Activated naive CD8-positive, alpha-beta T cell treated with anti-CD3 and anti-CD28 coated beads for 36 hours (primary cell): ENCODE data around the gene ZBP1. TPM values are rescaled to one million over a fixed set of nuclear protein-coding genes. Genes with fewer than 3 reads are reported as not detected.

Experiments
- DNase-seq: peaks from one replicate; pipeline ENCODE4 v3.0.0; 2021
- H3K27ac Mint-ChIP-seq: one replicate; pipeline ENCODE4 v1.8.0; 2022; ENCODE audit warnings: mild to moderate bottlenecking, moderate library complexity, mixed read lengths
- H3K27me3 Mint-ChIP-seq: one replicate; pipeline ENCODE4 v1.8.0; 2022; ENCODE audit warnings: mild to moderate bottlenecking, mixed read lengths
- H3K36me3 Mint-ChIP-seq: one replicate; pipeline ENCODE4 v1.8.0; 2021; ENCODE audit warnings: mild to moderate bottlenecking, mixed read lengths
- H3K4me1 Mint-ChIP-seq: one replicate; pipeline ENCODE4 v1.8.0; 2021; ENCODE audit warnings: mixed read lengths
- H3K4me3 Mint-ChIP-seq: one replicate; pipeline ENCODE4 v1.8.0; 2022; ENCODE audit warnings: mild to moderate bottlenecking, moderate library complexity, mixed read lengths
- H3K9me3 Mint-ChIP-seq: one replicate; pipeline ENCODE4 v1.8.0; 2022; ENCODE audit warnings: mixed read lengths
- total RNA-seq, 2 experiments: library from RNA; stranded (reverse); gene quantifications; one replicate each; pipeline ENCODE4 v1.2.3, GENCODE V29; 2021

The ZBP1 gene
- total RNA-seq, 2 experiments from 2014 or later: 0.68 to 1.2 TPM

DNA sequence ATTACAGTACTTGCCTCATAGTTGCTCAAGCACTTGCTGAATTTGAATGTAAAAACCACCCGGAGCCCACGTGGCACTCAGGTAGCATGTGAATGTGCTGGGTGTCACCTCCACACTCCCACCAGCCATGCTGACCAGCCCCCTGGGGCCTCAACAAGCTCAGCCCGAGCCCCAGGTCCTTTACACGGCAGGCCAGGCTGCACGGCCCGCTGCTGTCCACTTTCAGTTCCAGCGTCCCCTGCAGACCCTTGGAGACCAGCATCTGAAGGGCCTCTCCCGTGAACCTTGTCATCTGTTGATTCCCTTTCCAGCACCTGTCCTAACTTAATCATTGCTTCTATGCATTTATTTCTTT, 33.3 kb upstream of the ZBP1 start:
- no peak overlapping the region for H3K27ac Mint-ChIP-seq
- H3K27me3 Mint-ChIP-seq: no peaks in the 10 kb centered on the region
- no peak overlapping the region for H3K4me3 Mint-ChIP-seq
- H3K4me1 Mint-ChIP-seq: peaks cover 15% of the 10 kb centered on the region
- H3K36me3 Mint-ChIP-seq: no peaks in the 10 kb centered on the region
- no peak for DNase-seq
- no peaks in the 10 kb centered on the region for H3K9me3 Mint-ChIP-seq

DNA sequence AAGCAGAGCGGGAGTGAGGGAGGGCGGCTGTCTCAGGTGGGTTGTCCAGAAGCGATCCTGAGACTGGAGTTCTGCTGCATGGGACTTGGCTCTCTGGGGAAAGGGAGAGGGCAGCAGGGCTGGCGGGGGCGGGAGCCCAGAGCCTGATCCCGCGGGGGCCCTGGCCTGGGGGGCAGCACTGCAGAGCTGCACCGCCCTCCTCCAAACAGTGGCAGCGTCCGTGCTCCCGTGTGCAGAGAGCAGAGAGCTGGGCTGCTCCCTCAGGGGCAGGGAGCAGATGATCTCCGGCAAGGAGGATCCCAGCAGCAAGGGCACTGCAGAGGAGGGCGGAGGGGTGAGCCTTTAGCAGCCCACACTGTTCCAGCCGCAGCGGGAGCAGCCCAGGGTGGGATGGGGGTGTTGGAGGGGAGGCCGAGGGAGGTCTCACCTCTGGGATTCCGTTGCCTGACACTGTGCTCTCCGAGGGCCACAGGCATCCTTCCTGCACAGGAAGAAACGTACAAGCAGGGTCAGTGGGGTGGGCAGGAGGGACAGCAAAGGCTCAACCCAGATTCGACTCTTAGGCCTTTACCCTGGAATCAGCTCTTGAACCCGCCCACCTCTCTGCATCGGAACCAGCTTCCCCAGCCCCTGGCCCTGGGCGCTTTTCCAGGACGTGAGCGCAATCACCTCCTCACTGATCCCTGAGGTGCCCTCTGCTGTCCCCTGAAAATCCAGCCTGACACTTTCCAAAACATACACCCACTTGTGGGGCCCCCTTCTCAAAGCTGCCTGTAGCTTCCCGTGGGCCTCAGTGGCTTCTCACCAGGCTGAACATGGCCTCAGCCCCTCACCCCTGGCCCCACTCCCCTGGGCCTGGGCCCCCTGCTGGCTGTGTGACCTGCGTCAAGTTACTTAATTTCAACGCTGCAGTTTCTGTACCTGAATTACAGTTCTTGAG, 32.6 kb upstream of the ZBP1 start:
- Mint-ChIP-seq H3K4me3 (no peak overlapping the region), H3K27ac (no peak overlapping the region), H3K4me1 (peaks cover 9% of the 10 kb centered on the region), H3K36me3 (no peaks in the 10 kb centered on the region), H3K27me3 (no peaks in the 10 kb centered on the region), H3K9me3 (no peaks in the 10 kb centered on the region)
- no peak for DNase-seq

DNA sequence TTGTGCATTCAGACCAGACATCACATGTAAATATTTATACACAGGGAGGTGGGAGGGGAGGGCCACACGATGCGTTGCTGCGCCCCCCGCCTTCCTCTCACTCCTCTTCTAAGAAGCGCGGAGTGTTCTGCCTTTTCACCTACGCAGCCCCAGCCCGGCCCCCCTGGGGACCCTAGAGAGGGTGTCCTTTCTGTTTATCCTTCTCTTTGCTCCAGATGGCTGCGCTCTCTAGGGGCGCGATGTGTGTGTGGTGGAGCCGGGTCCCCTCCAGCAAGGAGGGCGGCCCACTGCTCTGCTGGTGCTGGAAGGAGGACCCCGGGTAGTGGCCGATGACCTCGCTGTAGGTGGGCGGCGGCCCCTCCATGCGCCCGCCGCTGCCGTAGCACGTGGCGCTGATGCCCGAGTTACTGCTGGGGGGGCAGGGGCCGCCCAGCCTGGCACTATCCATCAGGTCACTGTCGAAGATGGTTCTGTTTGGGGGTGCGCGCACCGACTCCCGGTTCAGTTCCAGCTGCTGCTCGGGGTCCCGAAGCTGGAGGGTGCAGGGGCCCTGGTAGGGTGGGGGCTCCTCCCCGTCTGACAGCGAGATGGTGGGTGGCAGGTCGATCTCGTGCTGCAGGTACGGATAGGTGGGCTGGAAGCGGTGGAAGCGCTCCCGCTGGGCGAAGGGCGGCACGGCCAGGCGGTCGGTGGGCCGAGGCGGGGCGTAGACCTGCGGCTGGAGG, 31.8 kb upstream of the ZBP1 start:
- DNase-seq: no peak
- no peak overlapping the region for H3K27ac Mint-ChIP-seq
- no peaks in the 10 kb centered on the region for H3K9me3 Mint-ChIP-seq
- no peaks in the 10 kb centered on the region for H3K36me3 Mint-ChIP-seq
- H3K27me3 Mint-ChIP-seq: no peaks in the 10 kb centered on the region
- no peak overlapping the region for H3K4me3 Mint-ChIP-seq
- peaks cover 4% of the 10 kb centered on the region for H3K4me1 Mint-ChIP-seq

DNA sequence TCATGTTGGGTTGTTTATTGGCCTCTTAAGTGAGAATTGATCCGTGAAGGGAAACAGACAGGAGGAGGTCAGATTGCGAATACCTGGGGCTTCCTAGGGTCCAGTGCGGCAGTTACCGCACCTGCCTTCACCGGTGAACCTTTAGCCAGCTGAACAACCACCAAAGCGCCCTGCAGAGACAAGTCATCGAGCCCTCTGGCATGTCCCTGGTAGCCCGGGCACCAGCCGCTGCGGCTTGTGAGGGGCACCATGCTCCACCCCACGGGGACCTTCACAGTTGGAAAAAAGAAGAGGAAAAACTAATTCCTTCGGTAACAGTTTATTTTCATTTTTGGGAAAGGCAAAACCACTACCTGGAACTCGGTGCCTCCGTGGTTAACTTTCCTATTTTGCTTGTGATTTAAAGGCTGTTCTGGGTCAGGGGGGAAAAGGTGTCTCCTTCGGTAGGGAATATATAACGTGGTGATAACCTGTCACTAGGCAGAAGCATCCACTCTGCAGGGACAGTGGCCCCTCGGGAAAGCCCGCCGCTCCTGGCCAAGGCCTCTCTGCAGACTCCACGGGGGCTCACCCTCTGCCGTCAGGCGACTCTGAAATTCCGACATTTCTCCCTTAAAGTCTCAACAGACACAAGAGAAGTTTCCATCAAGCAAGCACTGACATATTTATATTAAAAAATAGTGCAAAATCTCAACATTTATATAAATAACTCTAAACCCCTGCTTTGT, 30.7 kb upstream of the ZBP1 start:
- H3K27me3 Mint-ChIP-seq: no peaks in the 10 kb centered on the region

DNA sequence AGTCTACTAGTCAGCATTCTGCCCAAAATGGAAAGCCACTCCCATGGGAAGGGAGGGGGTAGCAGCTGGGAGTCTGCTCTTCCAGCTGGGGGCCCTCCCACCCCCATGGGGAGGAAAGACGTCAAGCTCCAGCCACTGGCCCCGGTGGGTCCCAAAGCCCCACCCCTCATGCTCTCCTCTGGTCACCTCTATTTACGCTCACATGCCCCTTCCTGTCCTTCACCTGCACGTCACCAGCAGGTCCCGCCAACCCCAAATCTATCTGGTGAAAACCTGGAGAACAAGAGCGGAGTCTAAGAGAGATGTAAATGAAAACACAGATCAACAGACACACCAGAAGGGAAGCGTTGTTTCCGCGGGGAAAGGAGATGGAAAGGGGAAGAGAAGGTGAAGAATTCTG, 30.0 kb upstream of the ZBP1 start:
- H3K27me3 Mint-ChIP-seq: no peaks in the 10 kb centered on the region
- H3K4me3 Mint-ChIP-seq: no peak overlapping the region
- DNase-seq: no peak
- no peak overlapping the region for H3K27ac Mint-ChIP-seq
- H3K4me1 Mint-ChIP-seq: peaks cover 3% of the 10 kb centered on the region
- H3K9me3 Mint-ChIP-seq: peaks cover 3% of the 10 kb centered on the region
- no peaks in the 10 kb centered on the region for H3K36me3 Mint-ChIP-seq

More for the DNA sequence above, 30.7 kb upstream of the ZBP1 start:
- Mint-ChIP-seq H3K9me3 (no peaks in the 10 kb centered on the region), H3K4me1 (peaks cover 3% of the 10 kb centered on the region), H3K4me3 (no peak overlapping the region), H3K36me3 (no peaks in the 10 kb centered on the region), H3K27ac (no peak overlapping the region)
- no peak for DNase-seq

DNA sequence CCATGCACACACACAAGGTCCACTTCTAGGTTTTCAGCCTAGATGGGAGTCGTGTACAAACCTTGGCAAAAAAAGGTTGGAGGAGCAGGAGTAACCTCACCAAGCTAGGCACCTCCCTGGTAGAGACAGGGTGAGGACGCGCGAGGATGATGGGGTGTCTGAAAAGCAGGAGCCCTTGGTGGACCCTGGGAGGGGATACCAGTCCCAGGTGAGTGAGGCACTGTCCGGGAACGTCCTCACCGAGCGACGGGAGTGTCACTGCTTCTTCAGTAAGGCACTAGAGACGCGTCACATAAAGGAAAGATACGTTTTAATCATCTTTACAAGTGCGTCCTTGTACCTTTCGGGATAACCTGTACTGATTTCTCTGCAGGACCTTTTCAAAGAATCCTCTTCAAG, 29.4 kb upstream of the ZBP1 start:
- H3K27me3 Mint-ChIP-seq: no peaks in the 10 kb centered on the region
- H3K4me3 Mint-ChIP-seq: no peak overlapping the region
- peaks cover 8% of the 10 kb centered on the region for H3K9me3 Mint-ChIP-seq
- no peak overlapping the region for H3K27ac Mint-ChIP-seq
- H3K36me3 Mint-ChIP-seq: no peaks in the 10 kb centered on the region
- DNase-seq: no peak
- H3K4me1 Mint-ChIP-seq: peaks cover 3% of the 10 kb centered on the region

DNA sequence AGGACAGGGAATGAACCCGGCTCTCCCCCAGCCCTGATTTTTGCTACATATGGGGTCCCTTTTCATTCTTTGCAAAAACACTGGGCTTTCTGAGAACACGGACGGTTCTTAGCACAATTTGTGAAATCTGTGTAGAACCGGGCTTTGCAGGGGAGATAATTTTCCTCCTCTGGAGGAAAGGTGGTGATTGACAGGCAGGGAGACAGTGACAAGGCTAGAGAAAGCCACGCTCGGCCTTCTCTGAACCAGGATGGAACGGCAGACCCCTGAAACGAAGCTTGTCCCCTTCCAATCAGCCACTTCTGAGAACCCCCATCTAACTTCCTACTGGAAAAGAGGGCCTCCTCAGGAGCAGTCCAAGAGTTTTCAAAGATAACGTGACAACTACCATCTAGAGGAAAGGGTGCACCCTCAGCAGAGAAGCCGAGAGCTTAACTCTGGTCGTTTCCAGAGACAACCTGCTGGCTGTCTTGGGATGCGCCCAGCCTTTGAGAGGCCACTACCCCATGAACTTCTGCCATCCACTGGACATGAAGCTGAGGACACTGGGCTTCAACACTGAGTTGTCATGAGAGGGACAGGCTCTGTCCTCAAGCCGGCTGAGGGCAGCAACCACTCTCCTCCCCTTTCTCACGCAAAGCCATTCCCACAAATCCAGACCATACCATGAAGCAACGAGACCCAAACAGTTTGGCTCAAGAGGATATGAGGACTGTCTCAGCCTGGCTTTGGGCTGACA, 28.8 kb upstream of the ZBP1 start:
- no peaks in the 10 kb centered on the region for H3K4me1 Mint-ChIP-seq
- H3K36me3 Mint-ChIP-seq: no peaks in the 10 kb centered on the region
- DNase-seq: no peak
- H3K27ac Mint-ChIP-seq: no peak overlapping the region
- no peaks in the 10 kb centered on the region for H3K27me3 Mint-ChIP-seq
- H3K9me3 Mint-ChIP-seq: peaks cover 12% of the 10 kb centered on the region
- H3K4me3 Mint-ChIP-seq: no peak overlapping the region

DNA sequence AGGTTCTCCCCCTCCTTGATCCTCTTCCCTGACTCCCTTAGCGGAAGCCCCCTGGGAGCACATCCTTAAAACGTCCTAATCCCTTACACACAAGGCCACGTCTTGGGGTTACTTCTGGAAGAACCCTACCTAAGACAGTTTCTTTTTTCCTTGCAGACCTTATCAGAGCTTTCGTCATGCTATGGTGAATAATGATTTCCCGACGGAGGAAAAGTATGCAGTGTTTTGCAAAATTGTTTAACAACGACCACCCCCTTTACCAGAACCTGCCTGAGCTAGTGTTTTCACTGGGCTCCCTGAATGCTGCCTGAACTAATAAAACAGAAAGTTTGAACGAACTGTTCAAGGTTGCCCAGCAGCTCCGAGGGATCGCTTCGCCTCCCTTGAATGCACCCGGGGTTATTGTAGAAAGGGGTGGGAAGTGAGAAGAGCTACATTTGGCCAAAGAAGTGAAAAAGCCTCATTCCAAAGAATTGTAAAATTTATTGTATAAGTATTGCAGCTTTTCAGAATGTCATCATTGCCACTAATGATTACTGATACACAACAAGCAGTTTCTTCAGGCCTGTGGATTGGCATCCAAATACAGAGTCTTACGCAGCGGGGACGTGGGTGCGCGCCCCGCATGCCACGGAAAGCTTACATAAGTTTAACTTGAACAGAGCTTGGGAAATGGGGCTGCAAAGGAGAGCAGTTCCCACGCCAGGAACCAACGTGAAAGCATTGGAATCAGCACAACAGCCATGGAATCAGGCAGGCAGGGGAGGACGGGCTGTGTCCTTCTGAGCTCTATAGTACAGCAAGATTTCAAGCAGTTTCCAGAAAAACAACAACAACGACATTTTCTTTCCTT, 27.9 kb upstream of the ZBP1 start:
- no peaks in the 10 kb centered on the region for H3K27me3 Mint-ChIP-seq
- H3K27ac Mint-ChIP-seq: no peak overlapping the region
- no peak for DNase-seq
- H3K4me3 Mint-ChIP-seq: no peak overlapping the region
- peaks cover 14% of the 10 kb centered on the region for H3K9me3 Mint-ChIP-seq
- H3K36me3 Mint-ChIP-seq: no peaks in the 10 kb centered on the region
- no peaks in the 10 kb centered on the region for H3K4me1 Mint-ChIP-seq

DNA sequence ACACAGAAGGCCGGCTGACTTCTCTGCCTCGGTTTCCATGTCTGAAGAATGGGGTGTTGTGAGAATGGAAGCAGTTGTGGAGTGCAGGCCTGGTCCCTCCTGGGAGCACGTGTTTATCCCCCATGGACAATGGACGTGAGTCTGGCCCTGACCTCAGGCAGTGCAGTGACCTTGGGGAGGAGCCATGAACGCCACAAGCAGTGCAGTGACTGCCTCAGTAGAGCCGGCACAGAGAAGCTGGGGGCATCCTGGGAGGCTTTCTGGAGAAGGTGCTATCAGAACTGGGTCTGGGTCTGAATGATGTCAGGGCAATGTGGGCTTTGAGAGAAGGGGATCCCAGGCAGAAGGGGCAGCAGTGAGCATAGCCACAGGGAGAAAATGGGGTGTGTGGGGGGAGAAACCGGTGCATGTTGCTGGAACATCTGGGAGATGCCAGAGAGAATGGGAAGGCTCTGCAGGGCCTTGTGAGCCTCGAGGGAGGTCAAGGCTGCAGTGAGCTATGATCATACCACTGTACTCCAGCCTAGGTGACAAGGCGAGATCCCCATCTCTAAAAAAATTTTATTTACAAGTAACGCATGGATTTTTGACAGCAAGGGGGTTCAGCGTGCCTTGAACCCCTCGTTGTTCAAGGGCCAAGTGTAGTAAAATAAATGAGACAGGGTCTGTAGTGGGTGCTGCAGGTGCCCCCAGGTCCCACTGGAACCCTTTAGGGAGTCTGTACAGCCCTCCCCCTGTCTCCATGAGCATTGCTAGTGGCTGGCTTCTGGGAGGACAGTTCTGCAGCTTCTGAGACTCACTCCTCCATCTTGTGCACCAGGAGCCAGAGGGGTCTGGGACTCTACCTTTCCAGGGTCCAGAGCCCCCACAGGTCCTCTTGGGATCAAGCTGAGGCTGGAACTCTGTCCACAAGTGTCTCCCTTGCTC, 27.0 kb upstream of the ZBP1 start:
- no peak overlapping the region for H3K4me3 Mint-ChIP-seq
- H3K9me3 Mint-ChIP-seq: peaks cover 14% of the 10 kb centered on the region
- H3K36me3 Mint-ChIP-seq: no peaks in the 10 kb centered on the region
- no peaks in the 10 kb centered on the region for H3K27me3 Mint-ChIP-seq
- no peak for DNase-seq
- H3K4me1 Mint-ChIP-seq: no peaks in the 10 kb centered on the region
- no peak overlapping the region for H3K27ac Mint-ChIP-seq

DNA sequence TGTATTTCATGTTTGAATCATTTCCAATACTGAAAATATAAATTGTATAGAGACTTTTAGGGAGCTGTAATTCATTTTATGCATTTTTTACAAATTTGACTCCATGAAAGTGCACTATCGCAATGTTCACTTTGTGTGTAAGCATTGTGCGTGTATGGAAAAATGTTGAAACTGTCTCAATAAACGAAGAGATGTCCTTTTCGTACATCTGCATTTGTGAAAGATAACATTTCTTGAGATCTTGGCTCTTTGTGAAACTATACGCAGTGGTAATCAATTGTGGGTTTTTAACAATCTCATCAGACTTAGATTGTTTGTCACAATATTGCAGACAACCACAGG, 18.6 kb upstream of the ZBP1 start:
- H3K9me3 Mint-ChIP-seq: peaks cover 31% of the 10 kb centered on the region
- H3K4me1 Mint-ChIP-seq: peaks cover 9% of the 10 kb centered on the region
- no peak for DNase-seq
- no peaks in the 10 kb centered on the region for H3K27me3 Mint-ChIP-seq
- H3K36me3 Mint-ChIP-seq: peaks cover 7% of the 10 kb centered on the region
- no peak overlapping the region for H3K4me3 Mint-ChIP-seq
- no peak overlapping the region for H3K27ac Mint-ChIP-seq

DNA sequence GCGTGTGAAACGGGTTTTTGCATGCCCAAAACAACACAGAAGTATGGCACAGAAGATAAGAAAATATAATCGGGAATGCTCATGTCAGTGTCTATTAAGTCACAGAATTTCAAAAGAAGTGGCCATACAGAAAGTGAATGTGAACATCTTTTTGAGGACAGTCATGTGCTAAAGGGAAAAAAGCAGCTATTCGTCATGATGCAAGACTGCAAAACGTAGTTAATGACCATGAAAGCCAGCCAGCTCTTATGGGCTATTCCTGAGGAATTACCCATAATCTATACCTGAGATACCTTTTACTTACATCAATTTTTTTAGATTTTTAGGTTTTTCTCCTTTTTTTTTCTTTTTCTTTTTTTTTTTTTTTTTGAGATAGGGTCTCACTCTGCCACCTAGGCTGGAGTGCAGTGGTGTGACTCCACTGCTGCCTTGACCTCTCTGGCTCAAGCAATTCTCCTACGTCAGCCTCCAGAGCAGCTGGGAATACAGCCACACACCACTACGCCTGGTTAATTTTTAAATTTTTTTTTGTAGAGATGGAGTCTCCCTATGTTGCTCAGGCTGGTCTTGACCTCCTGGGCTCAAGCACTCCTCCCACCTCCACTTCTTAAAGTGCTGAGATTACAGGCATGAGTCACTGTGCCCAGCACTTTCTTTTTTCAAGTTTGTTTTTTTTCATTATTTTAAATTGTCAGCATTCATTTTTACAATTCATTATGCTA, 18.1 kb upstream of the ZBP1 start:
- H3K4me3 Mint-ChIP-seq: no peak overlapping the region
- peaks cover 9% of the 10 kb centered on the region for H3K36me3 Mint-ChIP-seq
- H3K27ac Mint-ChIP-seq: no peak overlapping the region
- H3K27me3 Mint-ChIP-seq: no peaks in the 10 kb centered on the region
- peaks cover 33% of the 10 kb centered on the region for H3K9me3 Mint-ChIP-seq
- peaks cover 12% of the 10 kb centered on the region for H3K4me1 Mint-ChIP-seq
- DNase-seq: no peak

DNA sequence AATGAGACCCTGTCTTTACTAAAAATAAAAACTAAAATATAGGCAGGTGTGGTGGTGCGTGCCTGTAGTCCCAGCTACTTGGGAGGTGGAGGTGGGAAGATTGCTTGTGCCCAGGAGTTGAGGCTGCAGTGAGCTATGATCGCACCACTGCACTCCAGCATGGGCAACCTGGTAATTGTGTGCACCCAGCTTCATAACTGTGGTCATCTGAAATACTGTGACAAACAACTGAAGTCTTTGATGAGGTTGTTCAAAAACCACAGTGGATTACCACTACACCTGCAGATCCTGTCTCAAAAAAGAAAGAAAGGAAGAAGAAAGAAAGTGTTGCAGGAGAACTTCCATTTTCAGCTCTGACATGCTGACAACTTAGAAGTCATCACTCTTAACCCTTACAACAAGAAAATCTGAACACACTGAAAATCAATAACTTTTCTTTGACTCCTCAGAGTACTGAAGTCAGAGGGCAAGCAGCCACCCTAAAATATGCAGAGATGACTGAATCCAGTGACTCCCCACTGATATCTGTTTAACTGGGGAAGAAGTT, 13.8 kb upstream of the ZBP1 start:
- Mint-ChIP-seq H3K9me3 (peaks cover 34% of the 10 kb centered on the region), H3K4me3 (no peak overlapping the region), H3K4me1 (peaks cover 28% of the 10 kb centered on the region), H3K27me3 (no peaks in the 10 kb centered on the region), H3K36me3 (peaks cover 16% of the 10 kb centered on the region), H3K27ac (no peak overlapping the region)
- DNase-seq: no peak
